HUDEP-2 (cell line): Measurements from ENCODE around the gene PSMD14.
"Not testable (repeated sequence)": the region's sequence is repeated elsewhere in the genome, so short reads cannot be mapped to it uniquely, and the experiment has no call there.

Source experiments
- DNase-seq, 76 experiments: peaks; one replicate each; lab custom pipeline; 2025; ENCODE audit not compliant: unreplicated experiment in 76 of 76; lab: John Stamatoyannopoulos, UW

PSMD14 gene

DNA sequence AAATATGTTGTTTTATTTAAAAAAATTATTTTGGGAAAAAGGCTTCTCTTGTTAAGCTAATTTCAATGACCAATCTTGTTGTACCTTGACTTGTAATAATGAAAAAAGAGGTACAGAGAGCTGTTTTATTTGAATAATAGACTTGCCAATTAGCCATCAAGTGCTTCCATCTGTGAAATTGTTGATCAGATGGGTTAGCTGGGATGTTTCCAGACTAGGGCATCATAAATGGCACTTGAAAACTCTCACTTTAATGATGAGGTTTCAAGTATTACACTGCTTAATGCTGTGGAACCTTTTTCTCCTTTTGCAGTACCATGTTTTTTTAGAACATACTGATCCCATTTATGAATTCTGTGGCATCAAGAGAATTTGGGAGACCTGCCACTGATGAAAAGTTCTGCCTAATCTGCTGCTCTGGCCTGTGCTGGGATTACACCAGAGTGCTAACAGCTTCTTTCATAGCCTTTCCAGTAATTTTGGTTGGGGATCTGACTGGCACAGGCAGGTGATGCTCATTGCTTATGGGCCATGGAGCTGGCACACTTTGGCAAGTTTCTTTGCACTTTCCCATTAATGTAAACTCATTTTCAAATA is 24.2 kb downstream of the PSMD14 start:
- no peak for DNase-seq

DNA sequence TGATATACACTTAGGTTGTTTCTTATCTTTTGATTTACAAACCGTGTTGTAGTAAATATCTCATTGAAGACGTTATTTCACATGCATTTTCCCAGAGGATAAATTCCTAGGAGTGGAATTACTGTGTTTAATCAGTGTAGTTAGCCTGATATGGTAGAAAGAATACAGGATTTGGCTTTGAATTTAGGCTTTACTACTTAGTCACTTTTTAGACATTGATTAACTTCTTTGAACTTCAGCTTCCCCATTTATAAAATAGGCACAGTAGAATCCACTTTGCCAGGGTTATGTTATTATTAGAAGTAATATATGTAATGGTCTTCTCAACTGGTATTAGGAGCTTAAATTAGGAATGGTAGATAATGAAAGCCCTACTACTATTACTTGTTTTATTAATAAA is 27.4 kb downstream of the PSMD14 start:
- no peak for DNase-seq

DNA sequence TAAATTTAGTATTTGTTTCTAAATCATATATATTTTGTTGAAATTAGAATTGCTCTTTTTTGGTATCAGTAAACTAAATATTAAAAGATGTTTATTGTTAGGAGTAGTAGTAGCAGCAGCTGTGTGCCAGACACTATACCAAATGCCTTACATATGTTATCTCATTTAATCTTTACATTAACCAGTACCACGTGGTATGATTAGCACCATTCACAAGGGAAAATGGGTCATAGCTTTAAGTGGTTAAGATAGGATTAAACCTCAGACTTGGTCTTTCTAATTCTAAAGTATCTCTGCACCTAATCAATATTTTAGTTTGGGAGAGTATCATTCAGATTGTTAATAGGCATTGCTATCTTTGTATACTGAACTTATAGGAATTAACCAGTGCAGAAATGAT is 29.0 kb downstream of the PSMD14 start:
- no peak for DNase-seq

DNA sequence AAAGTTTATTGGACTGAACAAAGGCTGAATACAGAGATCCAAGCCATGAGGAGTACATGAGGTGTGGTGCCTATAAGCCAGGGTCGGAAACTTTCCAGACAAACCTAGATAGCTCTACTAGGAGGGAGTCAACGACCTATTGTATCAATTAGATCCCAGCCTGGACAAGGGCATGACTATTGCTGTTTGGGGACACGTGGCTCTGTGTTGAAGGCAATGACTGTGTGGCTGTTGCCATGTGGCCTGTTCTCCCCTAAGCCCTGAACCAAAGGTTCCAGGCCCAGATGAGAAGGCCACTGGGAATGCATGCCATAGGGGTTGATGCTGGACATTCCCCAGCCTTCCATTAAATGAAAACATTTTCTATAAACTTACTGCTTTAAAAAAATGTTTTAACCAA is 31.3 kb downstream of the PSMD14 start:
- DNase-seq = not testable (repeated sequence)

DNA sequence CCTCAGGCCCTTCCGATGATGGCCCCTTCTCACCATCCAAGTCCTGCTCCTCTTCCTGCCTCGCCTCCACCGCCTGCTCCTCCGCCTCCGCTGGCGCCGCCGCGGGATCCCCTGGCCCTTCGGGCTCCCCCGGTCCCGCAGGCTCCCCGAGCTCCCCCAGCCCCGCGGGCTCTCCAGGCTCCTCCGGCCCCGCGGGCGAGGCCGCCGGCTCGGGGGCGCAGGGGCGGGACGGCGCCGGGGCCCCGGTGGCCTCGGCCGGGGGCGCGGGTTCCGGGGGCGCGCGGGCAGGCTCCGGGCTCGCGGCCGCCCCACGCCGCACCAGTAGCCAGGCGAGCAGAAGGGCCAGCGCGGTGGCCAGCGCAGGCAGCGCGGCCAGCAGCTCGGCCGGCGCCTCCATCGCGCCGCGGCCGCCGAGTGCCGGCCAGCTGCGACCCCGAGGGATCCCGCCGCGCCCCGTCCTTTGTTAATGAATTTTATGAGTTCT is 32.7 kb downstream of the PSMD14 start:
- not testable (repeated sequence) for DNase-seq

DNA sequence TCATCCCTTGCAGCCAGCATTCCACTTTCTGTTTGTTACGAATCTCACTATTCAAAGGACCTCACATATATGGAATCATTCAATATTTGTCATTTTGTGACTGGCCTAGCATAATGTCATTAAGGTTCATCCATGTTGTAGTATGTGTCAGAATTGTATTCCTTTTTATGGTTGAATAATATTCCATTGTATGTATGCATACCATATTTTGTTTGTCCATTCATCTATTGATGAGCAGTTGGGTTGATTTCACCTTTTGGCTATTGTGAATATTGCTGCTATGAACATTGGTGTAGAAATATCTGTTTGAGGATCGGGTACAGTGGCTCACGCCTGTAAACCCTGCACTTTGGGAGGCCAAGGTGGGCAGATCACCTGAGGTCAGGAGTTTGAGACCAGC is 35.0 kb downstream of the PSMD14 start:
- no peak for DNase-seq

DNA sequence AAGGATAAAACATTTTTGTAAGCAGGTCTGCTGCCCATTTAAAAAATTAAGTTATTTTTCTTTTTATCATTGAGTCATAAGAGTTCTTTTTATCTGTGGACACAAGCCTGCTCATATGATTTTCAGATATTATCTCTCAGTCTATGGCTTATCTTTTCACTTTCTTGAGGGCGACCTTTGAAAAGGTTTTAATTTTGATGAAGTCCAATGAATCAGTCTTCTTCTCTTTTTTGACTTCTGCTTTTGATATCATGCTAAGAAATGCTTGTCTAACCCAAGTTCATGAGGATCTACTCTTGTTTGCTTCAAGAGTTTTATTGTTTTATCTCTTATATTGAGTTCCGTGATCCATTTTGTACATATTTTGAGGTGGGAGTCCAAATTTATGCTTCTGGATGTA is 36.5 kb downstream of the PSMD14 start:
- DNase-seq = peak in 5 of 76 experiments; percentile 14 to 45 (median 25)

DNA sequence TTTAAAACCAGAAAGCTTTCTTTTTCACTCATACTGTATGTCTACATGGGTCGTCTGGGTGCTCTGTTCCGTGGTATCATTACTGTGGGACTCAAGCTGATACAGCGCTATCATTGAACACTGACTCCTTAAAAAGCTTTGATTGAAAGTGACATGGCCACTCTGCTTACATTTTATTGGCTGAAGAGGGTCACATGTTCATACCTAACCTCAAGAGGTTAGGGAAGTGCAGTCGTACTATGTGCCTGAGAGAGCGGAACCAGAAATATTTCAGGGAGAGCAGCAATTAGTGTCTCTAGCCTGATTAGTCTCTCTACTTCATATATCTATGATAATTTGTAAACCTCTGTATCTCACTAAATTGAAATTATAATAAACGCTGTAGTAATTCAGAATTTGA is 43.5 kb downstream of the PSMD14 start:
- DNase-seq = no peak

DNA sequence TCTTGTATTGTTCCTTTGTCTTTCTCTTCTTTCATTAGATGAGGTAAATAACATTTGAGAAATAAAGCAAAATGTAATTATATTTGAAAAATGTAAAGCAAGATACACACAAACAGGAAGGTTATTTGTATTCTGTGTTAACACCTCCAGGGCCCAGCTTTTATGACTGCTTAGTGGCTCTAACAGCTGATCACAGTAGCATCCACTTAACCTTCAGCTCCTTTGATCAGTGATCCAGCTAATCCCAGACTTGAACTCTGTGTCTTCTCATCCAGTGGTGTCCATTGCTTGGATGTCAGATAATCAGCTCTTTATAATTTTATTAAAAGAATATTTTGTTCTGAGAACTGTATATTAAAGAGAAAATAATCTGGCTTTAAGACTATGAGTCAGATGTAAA is 44.5 kb downstream of the PSMD14 start:
- DNase-seq = no peak

DNA sequence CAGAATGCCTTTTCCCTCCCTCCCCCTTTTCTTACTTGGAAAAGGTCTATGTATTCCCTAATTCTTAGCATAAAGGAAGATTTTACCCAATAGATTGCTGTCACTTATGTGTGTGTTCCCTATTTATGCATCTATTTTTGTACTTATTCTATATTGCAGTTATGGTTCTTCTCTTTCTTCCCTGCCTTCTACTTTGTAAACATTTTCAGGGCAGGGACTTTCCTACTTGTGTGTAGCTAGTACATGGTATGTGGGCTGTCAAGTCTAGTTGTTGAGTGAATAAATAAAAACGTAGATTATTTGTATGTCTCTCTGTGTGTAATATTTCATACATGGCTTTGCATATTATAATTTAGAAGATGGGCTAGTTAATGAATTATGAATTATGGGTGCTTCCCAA is 45.3 kb downstream of the PSMD14 start:
- DNase-seq = no peak

DNA sequence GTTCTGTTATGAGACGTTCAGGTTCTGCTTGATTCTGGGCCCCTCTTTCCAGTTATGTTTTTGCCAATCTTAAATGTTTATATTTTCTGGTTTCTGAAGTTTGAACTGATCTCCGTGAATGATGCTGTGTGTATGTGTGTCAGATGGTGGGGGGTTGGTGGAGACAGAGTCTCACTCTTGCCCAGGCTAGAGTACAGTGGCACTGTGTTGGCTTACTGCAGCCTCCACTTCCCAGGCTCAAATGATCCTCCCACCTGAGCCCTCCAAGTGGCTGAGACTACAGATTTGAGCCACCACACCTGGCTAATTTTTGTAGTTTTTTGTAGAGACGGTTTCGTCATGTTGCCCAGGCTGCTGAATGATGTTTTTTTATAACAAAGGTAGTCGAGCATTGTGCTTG is 45.9 kb downstream of the PSMD14 start:
- no peak for DNase-seq

DNA sequence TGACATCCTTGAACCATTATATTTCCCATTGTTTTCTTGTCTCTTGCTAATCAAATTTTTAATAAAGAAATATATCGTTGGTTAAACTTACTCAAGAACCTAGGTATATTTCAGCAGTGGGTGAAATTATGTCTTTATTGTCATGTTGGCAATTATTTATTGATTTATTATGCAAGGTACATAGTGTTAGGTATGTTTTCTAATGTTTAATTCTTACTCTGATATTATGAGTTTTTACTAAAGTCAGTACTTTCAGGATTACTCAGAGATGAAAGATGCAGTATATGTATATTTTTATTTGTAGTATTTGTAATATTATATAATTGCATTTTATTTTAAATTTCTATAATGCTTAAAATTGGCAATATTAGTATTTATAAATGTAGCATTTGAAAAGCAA is 46.9 kb downstream of the PSMD14 start:
- DNase-seq = no peak

DNA sequence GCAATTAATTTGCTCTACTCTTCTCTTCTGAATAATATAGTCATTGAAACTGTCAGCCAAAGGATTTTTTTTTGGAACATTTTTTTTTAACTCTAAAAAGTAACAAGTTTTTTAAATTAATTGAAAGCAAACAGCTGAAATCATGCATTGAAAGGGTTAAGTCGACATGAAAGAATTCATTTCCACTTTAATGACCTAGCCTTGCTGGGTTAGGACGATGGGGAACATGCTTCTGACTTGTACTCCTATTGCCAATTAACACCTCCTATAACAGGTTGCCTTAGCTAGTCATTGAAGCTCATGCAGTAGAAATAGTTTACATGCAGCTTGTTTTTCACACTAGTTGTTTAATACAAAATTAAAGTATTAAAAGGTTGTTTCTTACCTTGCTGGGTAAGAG is 47.8 kb downstream of the PSMD14 start:
- DNase-seq = no peak

DNA sequence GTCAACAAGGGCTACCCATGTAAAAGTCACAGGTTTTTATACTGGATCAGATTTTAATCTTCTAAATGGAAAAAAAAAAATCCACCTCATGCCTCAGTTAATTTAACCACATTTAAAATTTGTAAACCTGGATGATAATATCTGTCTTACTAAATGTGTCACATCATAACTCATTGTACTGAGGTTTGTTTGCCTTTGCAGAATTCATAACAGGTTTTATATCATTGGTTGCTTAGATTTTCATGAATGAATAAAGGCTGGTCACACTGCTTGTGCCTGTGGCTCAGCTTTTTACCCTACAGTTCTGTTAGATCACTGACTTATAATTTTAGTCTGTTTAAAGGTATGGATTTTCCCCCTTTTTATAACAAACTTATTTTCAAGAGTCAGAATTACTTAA is 48.9 kb downstream of the PSMD14 start:
- DNase-seq = no peak

DNA sequence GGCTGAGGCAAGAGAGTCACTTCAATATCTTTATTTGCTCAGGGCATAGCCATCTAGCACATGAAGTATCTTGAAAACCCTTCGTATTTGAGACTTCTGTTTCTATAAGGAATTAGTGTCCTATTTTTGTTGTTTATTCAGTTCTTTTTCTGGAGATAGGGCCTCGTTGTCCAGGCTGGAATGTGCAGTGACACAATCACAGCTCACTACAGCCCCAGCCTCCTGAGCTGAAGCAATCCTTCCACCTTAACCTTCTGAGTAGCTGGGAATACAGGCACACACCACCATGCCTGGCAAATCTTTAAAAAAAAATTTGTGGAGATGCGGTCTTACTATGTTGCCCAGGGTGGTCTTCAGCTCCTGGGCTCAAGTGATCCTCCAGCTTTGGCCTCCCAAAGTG is 50.6 kb downstream of the PSMD14 start:
- DNase-seq = no peak

DNA sequence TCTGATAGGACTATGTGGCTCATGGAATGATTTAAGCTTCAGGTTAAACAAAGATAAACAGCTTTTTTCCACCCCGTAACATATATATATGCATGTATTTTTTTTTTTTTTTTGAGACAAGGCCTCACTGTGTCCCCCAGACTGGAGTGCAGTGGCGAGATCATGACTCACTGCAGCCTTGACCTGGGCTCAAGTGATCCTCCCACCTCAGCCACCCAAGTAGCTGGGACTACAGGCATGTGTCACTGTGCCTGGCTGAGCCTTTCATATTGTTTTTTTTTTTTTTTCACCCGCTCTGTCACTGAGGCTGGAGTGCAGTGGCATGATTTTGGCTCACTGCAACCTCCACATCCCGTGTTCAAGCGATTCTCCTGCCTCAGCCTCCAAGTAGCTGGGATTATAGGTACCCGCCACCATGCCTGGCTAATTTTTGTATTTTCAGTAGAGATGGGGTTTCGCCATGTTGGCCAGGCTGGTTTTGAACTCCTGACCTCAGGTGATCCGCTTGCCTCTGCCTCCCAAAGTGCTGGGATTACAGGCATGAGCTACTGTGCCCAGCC is 52.0 kb downstream of the PSMD14 start:
- peak in 12 of 76 experiments; percentile 1 to 42 (median 10) for DNase-seq

DNA sequence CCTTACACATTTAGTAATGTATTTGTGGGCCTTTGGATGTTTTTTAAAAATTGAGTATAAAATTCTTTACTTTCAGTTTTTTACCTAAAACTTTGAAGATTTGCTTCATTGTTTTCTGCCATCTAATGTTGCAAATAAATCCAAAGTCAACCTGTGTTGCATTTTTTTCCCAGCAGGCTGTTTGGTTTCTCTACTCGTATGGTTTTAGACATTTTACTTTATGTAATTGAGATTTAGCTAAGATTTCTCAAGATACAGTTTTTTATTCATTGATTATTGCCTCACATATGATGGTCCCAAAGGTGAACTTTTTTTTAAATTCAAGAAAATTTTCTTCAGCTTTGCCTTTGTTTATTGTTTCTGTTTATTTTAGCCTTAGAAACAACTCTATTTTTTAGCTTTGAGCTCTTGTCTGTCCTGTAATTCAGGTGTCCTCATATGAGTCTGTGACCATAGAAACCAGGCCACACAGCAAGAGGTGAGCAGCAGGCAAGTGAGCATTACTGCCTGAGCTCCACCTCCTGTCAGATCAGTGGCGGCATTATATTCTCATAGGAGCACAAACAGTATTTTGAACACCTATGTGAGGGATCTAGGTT is 54.4 kb downstream of the PSMD14 start:
- no peak for DNase-seq

DNA sequence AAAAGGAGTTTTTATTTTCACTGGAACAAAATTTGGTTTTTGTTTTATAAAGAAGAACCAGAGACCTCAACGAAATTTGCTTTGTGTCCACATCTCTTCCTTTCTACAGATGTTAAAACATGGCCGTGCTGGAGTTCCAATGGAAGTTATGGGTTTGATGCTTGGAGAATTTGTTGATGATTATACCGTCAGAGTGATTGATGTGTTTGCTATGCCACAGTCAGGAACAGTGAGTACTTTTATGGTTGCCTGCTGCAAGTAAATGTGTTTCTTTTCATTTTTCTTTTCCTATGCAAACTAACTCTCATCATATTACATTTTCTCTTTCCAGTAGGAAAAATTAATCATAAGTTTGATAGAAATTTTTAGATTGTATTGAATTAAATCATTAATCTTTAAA is 59.5 kb downstream of the PSMD14 start:
- no peak for DNase-seq

DNA sequence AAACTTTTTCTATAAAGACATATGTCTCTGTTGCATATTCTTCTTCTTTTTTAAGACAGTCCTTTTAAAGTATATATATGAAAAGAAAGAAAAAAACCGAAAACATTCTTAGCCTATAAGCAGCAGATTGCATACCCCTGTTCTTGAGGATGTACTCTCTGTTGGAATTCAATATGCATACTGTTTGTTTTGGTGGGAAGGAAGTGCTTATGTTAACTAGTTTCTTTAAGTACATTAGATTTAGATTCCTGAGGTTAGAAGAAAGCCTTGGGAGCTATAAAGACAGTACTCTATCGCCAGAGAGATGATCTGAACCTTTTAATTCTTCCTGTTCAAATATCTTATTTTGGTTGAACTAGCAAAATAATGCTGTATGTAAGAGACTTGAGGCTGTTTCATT is 61.1 kb downstream of the PSMD14 start:
- no peak for DNase-seq

DNA sequence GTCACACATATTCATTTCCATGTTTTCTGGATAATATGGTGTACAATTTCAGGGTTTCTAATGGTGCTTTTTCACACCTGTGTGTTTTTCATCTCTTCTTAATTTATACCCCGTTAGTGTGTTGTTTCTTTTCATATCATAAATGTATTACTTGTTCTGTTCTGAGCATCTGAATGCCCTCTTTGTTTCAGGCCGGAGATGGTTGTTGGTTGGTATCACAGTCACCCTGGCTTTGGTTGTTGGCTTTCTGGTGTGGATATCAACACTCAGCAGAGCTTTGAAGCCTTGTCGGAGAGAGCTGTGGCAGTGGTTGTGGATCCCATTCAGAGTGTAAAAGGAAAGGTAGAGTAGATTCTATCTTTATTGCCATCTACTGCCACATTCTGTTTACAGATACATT is 62.8 kb downstream of the PSMD14 start:
- DNase-seq = no peak

DNA sequence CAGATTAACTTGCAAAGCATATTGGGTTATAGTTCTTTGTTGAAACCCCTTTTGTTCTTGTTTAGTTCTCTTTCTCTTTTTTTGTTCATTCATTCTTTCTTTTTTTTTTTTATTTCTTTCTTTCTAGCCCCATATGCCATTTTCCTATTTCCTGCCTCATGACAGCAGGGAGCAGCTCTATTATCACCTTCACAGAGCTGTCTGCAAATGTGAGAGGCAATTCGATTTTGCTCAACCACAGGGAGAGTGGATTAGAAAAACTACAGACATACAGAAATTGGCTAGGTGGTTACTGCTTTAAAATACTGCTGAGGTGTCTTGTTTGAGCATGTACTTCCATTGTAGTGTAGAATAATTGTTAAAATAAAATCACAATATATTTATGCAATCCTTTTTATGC is 63.6 kb downstream of the PSMD14 start:
- no peak for DNase-seq

DNA sequence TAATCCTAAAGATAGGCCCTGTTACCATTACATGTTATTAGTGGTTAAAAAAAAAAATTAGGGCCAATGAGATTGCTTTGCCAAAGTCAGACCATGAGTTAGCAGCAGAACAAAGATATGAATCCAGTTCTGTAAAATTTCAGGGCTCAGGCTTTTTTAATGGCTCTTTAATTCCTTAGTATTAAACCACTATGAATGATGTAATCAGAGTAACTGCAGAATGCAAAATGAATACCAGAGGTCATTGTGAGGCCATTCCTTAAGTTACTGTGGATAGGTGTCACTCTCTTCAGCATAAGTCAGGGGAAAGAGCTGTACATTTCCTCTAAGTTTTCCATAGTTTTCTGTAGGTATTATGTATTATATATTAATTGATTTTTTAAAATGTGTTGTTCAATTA is 65.7 kb downstream of the PSMD14 start:
- DNase-seq = no peak

DNA sequence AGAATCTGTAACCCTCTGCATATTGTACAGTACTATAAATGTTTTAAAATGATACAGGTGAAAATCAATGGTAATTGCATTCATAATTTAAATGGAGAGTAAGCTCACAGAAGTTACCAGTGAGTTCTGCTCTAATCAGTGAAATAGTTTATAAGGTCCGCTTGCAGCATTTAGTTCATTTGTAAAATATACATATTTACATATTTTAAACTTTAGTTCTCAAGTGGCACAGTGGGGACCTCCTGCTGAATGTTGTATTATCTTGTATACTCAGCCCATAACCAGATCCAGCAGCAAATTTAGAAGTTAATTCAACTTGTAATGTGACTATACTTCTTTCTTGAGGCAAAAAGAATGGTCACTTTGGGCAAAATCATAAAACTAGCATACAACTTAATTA is 66.2 kb downstream of the PSMD14 start:
- DNase-seq = no peak
